Embryonic facial prominence (tissue), 1 donor: ENCODE measurements around the gene COX5A.
A peak's percentile ranks its signal among the peaks of the same experiment; 100 is the strongest.

Source experiments
- DNase-seq: peaks from one replicate; pipeline ENCODE4 v3.0.0-alpha.2; 2016; ENCODE audit errors: extremely low spot score

Gene COX5A

DNA sequence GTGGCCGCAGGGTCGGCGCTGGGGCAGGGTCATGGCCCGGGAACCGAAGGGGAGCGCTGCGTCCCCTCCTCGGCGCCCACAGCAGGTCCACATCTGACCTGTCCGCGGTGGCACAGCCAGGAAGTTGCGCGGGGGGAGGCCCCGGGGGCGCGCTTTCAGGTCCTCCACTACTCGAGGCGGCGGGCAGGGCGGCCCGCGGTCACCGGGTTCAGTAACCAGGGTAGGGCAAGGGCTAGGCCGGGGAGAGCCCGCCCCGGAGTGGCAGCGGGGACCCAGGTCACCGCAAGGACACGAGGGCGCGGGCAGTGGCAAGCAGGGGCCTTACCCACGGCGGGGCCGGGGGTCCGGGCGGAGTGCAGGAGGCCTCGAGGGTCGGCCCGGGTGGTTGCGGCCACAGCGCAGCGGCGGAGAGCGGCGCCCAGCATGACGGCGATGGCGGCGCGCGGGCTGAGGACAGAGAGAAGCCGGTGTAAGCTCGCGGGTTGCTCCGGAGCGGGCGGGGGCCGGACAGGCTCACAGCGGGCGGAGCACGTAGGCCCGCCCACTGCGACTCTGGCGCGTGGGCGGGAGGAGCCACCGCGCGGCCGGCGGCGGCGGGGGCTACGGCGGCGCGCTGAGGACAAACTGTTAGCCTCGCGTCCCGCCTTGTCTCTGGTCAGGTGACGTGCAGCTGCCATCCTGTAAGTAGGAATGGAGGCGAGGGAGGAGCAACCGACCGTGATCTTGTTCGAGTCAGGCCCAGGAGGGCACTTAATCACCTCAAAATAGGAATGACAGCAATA is at the start of gene COX5A:
TSS of gene COX5A (minus strand) at position 484 of the 782 bp plus-strand sequence. CDS start at position 425, 59 bp downstream.
- peak; percentile 92 for DNase-seq

DNA sequence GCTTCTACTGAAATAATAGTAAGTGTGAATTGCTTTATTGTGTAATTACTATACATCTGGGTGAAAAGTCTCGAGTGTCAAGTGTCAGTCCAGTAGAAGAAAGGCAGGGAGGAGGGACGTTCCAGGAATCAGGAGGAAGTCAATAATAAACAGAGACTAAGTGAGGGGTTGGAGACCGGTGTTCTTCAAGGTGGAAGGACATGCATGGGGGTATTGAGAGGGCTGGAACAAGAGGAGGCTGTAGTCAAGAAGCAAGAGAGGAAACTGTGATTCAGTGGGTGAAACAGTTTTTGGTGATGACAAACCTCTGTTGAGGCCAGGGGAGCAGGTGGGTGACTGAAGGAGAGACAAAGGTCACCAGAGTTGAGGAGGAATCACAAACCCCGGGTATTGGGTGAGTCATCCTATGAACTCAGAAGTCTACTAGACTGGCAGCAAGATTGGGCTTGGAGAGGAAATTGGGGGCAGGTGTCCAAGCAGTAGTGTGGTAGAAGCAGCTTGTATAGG is 45.9 kb upstream of the COX5A start:
- no peak for DNase-seq

DNA sequence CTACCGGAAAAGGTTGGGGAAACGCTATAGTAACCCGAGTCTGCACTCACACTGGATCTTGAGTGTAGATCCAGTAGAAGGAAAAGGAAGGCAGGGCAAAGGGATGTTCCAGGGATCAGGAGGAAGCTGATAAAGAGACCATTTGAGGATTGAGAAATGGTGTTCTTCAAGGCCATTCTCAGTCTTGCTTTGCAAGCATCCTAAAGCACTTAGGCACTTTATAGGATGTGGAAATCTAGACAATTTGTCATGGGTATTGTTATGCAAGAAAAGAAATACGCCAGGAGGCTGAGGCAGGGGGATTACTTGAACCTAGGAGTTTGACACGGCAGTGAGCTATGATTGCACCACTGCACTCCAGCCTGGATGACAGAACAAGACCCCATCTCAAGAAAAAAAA is 44.3 kb upstream of the COX5A start:
- no peak for DNase-seq

DNA sequence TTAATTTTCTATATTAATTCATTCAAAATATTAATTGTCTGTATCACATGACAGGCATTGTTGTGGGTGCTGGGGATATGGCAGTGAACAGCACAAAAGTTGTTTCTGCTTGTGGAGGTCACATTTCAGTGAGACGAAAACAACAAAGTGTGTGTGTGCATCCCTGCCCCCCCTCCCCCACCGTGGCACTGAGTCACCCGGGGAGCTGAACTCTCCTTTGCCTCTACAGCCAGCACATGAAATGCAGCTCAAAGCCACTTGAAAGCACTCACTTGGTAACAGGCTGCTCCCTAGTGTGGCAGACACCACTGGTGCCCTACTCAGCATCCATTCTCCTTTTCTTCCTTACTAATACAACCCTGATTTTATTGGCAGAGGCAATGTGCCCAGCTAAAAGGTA is 40.6 kb upstream of the COX5A start:
- DNase-seq = no peak

DNA sequence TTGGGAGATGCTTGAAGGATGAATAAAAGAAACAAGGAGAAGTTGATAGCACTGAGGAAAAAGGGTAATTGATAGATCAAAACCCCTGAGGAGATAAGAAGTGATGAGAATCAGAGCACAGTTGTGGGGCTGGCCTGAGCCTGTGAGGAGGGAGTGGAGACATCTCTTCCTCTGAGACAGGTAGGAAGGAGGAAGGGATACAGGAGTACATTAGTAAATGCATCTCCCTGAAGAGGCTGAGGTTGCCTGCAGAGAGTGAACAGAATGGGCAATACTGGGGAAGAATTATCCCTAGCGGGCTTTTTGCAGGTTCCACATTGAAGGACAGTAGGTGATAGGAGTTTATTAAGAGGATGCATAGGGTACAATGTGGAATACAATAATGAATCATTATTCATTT is 40.2 kb upstream of the COX5A start:
- no peak for DNase-seq

DNA sequence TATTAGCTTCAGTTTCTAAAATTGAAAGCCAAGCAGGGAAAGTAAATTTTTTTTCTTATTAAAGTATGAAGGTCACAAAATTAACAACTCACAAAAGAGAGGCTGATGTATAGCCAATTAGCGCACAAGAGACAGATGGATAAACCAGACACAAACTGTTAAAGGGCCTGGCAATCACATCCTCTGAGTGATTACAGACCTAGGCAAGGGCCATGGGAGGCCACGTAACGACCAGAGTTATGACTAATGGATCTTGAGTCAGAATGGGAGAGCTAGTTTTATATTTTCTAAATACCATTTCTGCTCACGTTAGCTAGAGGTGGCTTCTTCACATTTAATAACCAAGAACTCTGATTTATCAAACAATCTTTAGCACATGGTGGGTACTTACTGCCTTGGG is 39.7 kb upstream of the COX5A start:
- no peak for DNase-seq

DNA sequence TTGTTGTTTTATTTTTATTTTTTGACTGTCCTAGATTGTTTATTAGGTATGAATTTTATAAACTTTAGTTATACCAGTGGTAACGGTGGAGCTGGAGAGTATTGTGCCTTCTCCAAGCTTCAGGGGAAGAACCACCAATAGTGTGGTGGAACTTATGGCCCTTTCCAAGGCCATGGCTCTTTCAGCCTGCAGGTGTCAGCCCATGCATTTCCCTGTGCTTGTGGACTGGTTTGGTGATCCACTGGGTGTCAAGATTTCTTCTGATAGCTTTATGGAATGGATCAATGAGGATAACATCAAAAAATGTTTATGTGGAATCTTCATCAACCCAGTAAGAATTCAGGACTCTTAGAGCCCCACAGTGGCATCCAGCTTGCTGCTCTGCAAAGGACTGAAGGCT is 38.3 kb upstream of the COX5A start:
- no peak for DNase-seq

DNA sequence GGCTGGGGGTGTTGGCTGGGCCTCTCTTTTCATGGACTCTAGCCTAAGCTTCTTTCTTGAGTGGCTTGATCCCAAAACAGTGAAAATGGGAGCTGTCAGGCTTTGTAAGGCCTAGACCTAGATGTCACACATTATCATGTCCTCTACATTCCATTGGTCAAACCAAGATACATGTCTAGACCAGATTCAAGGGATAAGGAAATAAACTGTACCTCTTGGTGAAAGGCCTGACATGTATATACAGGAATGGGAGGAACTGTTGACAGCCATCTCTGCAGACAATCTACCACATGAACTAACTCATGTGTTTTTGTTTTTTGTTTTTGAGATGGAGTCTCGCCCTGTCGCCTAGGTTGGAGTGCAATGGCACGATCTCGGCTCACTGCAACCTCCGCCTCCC is 29.8 kb upstream of the COX5A start:
- DNase-seq = no peak

DNA sequence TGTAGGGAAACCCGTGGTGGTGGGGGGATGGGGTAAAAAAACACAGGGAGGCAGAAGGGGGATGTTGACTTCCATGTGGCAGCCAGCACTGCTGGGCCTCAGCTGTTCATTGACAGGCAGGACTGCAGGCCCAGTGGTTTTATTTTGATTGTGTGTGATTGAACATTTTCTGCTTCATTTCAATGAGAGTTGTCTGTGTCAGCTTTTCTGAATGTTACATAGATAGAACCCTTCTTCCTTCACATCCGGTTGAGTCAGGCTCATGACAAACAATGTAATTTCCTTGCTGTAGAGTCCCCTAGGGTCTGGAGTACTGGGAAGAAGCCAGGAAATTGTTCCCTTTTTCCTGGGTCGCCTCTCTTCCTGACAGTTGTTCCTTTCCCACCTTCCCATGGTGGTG is 26.9 kb upstream of the COX5A start:
- no peak for DNase-seq

DNA sequence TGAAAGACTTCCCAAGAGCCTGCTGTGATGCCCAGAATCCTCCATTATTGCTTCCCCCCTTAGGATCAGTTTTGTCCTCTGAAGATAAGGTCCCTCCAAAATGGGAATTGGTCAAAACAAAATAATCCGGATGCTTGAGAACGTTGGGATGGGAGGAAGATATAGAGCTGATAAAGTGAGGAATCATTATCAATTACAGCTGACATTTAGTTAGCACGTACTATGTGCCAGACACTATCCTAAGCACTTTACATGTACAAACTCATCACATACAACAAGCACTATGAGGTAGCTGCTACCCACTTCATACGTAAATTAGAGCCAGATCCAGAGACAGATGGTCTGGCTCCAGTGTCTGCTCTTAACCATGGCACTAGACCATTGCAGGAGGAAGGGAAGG is 25.3 kb upstream of the COX5A start:
- DNase-seq = no peak

DNA sequence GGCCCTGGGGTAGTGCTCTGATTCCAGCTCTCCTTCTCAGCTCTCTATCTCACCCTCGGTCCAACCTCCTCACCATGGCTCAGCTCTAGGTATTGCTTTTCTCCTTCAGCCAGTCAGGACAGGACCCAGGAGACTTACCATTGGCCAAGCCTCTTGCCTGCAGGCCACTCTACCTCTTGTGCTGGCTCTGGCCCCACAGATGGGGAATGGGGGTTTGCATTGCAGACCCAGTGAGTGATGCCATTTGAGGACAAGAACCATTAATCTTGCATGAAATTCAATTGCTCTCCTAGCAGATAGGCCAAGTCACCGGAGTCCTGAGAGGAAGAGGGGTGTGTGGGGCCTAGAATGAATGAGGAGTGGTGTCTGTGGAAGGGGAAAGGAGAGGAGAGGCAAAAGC is 24.8 kb upstream of the COX5A start:
- DNase-seq = no peak

DNA sequence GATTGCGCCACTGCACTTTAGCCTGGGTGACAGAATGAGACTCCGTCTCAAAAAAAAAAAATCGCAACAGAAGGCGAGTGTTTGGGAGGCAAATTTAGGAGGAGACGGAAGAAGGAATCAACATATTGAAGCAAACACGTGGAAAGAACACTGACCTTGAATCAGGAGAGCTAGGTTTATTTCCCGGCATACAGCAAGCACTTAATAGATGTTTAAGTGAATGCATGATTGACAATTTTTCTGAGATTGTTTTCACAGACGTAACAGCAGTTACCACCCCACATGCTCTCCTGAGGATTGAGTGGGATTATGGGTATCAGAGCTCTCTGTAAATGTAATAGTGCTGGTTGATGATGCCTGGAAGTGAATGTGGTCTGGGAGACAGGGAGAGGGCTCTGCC is 24.3 kb upstream of the COX5A start:
- no peak for DNase-seq

DNA sequence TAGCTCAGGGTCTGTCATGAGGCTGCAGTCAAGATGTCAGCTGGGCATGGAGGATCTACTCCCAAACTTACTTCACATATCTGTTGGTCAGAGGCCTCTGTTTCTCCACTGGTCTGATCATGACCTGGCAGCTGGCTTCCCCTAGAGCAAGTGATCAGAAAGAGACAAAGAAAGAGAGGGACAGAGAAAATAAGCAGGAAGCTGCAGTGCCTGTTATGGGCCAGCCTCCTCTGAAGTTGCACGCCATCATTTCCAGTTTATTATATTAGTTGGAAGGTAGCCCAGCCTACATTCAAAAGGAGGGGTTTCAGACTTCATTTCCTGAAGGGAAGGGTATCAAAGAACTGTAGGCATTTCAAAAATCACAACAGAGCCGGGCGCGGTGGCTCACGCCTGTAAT is 23.7 kb upstream of the COX5A start:
- no peak for DNase-seq

DNA sequence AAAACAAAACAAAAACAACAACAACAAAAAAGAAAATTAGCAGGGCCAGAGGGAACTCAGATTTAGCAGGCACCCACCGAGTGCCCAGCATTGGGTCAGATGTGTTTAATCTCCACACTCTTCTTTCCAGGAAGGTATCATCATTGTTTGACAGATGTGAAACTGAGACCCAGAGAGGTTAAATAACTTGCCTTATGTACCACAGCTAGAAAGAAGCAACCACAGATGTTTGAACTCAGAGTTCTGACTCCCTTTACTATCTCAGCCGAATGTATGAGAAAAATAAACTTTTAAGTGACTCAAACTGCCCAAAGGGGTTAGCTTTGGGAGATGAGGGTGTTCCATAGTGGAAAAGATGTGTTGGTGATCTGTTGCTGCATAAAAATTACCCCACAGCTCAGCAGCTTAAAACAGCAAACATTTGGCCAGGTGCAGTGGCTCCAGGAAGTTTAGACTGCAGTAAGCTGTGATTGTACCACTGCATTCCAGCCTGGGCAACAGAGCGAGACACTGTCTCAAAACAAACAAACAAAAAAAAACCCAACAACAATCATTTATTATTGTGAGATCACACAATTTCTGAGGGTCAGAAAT is 23.2 kb upstream of the COX5A start:
- no peak for DNase-seq

DNA sequence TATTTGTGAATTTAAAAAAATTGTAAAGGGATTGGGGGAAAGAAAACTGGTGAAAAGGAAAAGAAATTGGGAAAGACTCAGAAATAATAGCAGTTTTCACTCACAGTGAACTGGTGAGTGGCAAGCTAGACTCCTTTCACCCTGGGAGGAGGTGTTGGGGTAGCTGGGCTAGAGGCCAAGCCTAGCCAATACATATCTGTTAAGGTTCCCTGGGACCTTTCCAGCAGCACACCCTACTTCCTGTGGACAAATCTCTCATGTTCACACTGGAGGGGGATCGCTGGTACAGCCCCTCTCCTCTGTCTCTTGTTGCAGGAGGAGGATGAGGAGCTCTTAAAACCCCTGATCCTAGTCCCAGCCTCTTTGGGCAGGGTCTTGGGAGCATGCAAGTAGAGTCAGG is 22.4 kb upstream of the COX5A start:
- no peak for DNase-seq

DNA sequence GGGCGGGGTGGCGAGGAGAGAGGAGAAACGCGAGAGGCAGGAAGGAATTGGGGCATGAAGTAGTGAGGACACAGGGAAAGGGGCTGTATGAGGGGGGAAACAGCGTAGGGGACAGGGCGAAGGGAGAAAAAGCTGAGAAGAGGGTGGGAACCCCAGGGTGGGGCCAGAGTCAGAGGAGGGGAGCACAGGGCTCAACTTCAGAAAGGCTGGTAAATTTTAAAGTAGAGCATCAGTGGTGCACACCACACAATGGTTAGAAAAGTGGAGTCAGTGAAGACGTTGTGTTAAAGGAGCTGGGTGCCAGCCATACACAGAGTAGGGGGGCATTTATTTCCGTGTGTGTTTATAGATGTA is 21.7 kb upstream of the COX5A start:
- no peak for DNase-seq

DNA sequence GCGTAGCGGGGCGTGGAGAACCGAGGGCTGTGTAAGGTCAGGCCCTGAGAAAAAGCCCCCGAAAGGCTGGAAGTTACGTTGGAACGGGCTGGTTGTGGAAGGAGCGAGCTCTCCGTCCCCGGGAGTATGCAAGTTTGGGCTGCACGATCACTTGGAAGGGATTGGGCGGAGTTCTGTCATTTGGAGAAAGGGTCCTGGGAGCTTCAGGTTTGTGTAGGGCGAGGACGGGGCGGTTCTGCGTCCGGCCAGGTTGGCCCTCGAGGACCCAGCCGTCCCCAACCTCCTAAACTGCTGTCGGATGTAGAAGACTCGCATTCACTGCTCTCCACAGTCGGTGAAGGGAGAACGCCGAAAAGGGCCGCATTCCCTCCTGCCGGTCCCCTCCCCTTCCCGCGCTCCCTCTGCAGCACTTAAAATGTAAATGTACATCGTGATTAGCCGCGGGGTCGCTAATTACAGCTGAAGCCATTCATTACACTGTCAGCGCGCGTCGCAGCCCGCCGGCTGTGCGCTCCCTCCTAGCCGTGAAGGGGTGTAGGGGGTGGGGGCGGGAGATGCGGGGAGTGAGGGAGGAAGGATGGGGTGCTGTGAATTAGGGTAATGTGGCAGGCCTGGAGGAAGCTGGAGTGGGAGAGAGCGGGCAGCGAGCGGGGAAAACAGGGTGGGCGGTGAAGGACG is 21.2 kb upstream of the COX5A start:
- no peak for DNase-seq

DNA sequence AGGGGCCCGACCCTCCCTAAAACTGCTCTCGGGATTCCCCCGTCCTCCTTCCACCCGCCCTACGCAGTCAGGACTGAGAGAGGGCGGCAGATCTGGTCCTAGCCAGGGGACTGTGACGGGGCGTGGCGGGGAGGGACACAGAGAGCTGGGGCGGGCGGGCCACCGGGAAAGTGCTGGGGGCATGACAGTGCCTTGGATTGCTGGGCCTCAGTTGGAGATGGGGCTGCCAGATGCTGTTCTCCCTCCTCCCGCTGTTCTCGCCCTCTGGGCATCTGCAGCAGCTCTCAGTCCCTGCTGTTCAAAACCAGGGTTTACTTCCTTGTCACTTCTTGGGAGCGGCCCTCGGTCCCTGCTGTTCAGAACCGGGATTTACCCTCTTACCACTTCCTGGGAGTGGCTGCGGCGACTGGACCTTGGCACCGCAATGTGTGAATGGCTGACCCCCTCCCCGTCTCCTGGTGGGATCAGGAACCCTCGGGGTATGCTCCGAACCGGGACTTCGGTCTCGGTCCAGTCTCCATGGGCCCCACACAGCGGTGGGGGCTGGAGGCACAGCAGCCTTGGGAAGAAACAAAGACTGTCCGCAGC is 20.5 kb upstream of the COX5A start:
- no peak for DNase-seq

DNA sequence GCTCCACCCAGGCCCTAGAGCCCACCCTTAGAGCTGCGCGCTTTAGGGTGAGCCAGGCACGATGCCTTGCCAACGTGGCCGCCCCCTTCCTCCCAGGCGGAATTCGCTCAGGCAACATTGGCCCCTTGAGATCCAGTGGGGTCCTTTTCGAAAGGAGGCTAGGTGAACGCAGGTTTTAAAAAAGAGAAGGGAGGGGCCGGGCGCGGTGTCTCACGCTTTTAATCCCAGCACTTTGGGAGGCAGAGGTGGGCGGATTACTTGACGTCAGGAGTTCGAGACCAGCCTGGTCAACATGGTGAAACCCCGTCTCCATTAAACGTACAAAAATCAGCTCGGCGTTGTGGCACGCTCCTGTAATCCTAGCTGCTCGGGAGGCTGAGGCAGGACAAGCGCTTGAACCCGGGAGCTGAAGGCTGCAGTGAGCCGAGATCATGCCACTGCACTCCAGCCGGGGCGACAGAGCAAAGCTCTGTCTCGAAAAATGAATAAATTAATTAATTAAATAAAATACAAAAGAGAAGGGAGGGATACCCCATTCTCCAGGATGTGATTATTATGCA is 19.7 kb upstream of the COX5A start:
- DNase-seq = no peak

DNA sequence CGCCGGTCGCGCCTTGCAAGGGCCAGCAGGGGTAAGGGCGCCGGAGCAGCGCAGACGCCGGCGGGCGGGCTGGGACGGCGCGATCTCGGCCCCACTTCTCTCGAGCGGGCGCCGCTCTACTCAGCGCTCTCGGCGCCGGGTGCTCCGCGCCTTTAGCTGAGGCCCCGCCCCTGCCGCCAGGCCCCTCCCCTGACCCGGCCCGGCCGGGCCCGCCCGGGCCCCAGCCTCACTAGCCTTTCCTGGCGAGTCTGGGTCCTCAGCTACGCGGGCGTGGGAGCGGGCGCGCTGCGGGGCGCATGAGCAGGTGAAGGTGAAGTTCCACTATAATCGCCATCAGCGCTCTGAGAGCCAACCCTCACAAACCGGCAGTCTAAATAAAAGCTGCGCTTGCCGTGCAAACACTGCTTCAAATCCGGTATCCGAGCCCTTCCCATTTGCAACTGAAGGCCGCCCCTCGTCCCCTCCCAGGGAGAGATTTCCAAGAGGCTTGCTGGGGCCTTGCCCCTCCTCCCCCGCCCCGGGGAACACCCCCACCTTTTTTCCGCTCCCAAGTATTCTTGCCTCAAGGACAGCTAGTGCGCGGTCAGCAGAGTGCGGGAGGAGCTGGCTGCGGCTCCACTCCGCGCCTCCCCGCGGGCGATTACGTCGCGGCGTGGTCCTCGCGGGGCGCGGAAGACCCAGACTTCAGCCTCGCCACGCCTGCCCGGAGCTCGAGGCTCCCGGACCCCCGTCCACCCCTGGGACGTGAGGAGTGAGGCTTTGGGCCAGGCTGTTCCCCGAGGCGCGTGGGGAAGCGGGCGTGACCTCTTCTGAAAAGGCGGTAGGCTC is 19.0 kb upstream of the COX5A start, which contains the start of gene RPP25:
TSS of gene RPP25 (minus strand) at position 125 of the 828 bp plus-strand sequence. CDS start 189 bp downstream, outside the sequence.
- no peak for DNase-seq
